GM18870 (cell line): Measurements from ENCODE around the gene PLEKHH3.
"Not testable (repeated sequence)": the region's sequence is repeated elsewhere in the genome, so short reads cannot be mapped to it uniquely, and the experiment has no call there.

Experiments used
- ATAC-seq: cut with Tn5 transposase; IDR thresholded peaks from one replicate; pipeline ENCODE4 v1.9.1; 2021; ENCODE audit warnings: moderate library complexity; ENCODE audit not compliant: unreplicated experiment

The PLEKHH3 gene

GRCh38 chr17:42640121-42640520, 36.7 kb downstream of the PLEKHH3 start:
- ATAC-seq: no peak

- no peak for ATAC-seq
Measured at GRCh38 chr17:42639525-42640113, 37.2 kb downstream of the PLEKHH3 start.

- ATAC-seq: no peak
Measured at GRCh38 chr17:42632949-42633444, 43.8 kb downstream of the PLEKHH3 start.

- ATAC-seq: no peak
Measured at GRCh38 chr17:42629411-42630009, 47.3 kb downstream of the PLEKHH3 start.

- ATAC-seq: not testable (repeated sequence)
Measured at GRCh38 chr17:42627032-42627764, 49.6 kb downstream of the PLEKHH3 start.

- ATAC-seq: no peak
Measured at GRCh38 chr17:42623732-42624596, 52.8 kb downstream of the PLEKHH3 start.

- no peak for ATAC-seq
Measured at GRCh38 chr17:42623271-42623670, 53.5 kb downstream of the PLEKHH3 start.

- not testable (repeated sequence) for ATAC-seq
Measured at GRCh38 chr17:42621987-42622386, 54.8 kb downstream of the PLEKHH3 start.

GRCh38 chr17:42618442-42619150, 58.2 kb downstream of the PLEKHH3 start:
- ATAC-seq: peak; percentile 78

- ATAC-seq: peak; percentile 10
Measured at GRCh38 chr17:42617956-42618431, 58.8 kb downstream of the PLEKHH3 start.
